ENCODE measurements around the gene TMEM217.
A peak's percentile ranks its signal among the peaks of the same experiment; 100 is the strongest.

Gene TMEM217

GRCh38 chr6:37243131-37243815 is 14.7 kb downstream of the TMEM217 start:
- DNase-seq, result no peak

- peak; percentile 35 for DNase-seq
Measured at GRCh38 chr6:37242429-37243052, 15.4 kb downstream of the TMEM217 start.

GRCh38 chr6:37241775-37242428 is 16.0 kb downstream of the TMEM217 start:
- DNase-seq, result no peak

GRCh38 chr6:37241131-37241530 is 16.8 kb downstream of the TMEM217 start:
- DNase-seq, result no peak

- DNase-seq, result no peak
Measured at GRCh38 chr6:37239950-37240713, 17.8 kb downstream of the TMEM217 start.

- no peak for DNase-seq
Measured at GRCh38 chr6:37239526-37239925, 18.4 kb downstream of the TMEM217 start.

- DNase-seq, result no peak
Measured at GRCh38 chr6:37238381-37238780, 19.6 kb downstream of the TMEM217 start.

GRCh38 chr6:37237789-37238188 is 20.2 kb downstream of the TMEM217 start:
- no peak for DNase-seq

GRCh38 chr6:37236921-37237320 is 21.0 kb downstream of the TMEM217 start:
- no peak for DNase-seq

- DNase-seq, result no peak
Measured at GRCh38 chr6:37233541-37233940, 24.4 kb downstream of the TMEM217 start.

GRCh38 chr6:37232430-37233017 is 25.4 kb downstream of the TMEM217 start:
- DNase-seq, result no peak

- DNase-seq, result no peak
Measured at GRCh38 chr6:37230104-37230503, 27.8 kb downstream of the TMEM217 start.

- no peak for DNase-seq
Measured at GRCh38 chr6:37225350-37226169, 32.4 kb downstream of the TMEM217 start.

- no peak for DNase-seq
Measured at GRCh38 chr6:37222992-37223391, 35.0 kb downstream of the TMEM217 start.

GRCh38 chr6:37222125-37222967 is 35.6 kb downstream of the TMEM217 start:
- peak; percentile 46 for DNase-seq

- no peak for DNase-seq
Measured at GRCh38 chr6:37221585-37222124, 36.3 kb downstream of the TMEM217 start.

- no peak for DNase-seq
Measured at GRCh38 chr6:37218511-37218910, 39.4 kb downstream of the TMEM217 start.

GRCh38 chr6:37218061-37218460 is 39.9 kb downstream of the TMEM217 start:
- no peak for DNase-seq

GRCh38 chr6:37212268-37212667 is 45.7 kb downstream of the TMEM217 start:
- no peak for DNase-seq

- peak; percentile 4 for DNase-seq
Measured at GRCh38 chr6:37210313-37210968, 47.5 kb downstream of the TMEM217 start.
